Activated naive CD4-positive, alpha-beta T cell treated with anti-CD3 and anti-CD28 coated beads, Interleukin-2, amount 50 U/mL, for 16 hours (primary cell): ENCODE results near the gene SETBP1.
A peak's percentile ranks its signal among the peaks of the same experiment; 100 is the strongest.

Experiments
- DNase-seq: peaks from one replicate; pipeline ENCODE4 v3.0.0-alpha.2; 2020

Gene SETBP1

GRCh38 chr18:44680273-44681075 is at the start of gene SETBP1:
Gene SETBP1 (plus strand): TSS chr18:44680888. CDS start chr18:44701347, 20,459 bp downstream.
- DNase-seq, result peak; percentile 16

DNA sequence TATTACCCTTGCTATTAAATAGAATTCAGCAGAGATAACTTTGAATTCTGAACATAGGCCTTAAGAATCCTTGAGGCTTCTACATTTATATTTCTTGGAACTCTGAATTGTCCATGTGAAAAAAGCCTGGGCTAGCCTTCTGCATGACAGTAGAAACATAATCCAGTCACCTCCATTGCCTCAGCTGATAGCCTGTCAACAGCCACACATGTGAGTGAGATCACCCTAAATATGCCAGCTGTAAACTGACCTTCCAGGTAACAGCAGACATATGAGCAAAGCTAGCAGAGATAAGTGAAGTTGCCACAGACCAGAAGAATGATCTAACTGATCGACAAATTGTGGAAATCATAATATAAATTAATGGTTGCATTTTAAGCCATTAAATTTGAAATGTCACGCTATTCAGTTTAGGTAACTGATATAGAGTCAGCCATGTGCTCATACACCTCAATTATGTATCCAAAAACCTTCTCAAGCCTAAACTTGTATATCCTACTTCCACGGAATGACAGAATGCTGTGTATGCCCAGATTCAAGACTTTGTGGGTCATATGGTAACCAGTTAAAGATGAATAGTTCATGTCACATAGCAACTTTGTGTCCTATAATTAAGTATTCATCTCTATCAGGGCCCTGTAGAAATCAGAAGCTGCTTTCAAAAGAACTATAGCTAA is 48.1 kb upstream of the SETBP1 start:
- DNase-seq, result no peak

- DNase-seq, result no peak
Measured at GRCh38 chr18:44635546-44635945, 45.1 kb upstream of the SETBP1 start.

DNA sequence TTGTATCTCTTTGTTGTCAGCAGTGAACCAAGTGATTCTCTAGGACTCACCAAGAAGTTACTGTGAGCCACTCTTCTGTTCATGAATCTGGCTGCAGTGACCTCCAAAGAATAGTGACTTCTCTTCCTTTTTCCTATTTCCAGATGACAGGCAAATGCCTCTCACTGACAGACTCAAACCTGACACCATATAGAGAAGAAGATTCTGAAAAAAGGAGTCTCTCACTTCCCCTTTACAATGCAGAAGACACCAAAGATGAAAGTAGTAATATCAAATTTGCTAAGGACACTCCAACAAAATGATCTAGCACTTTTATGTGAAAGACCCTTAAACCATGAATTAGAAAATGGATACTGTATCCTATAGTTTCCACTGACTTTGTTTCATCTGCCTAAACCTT is 44.4 kb upstream of the SETBP1 start:
- DNase-seq, result no peak

DNA sequence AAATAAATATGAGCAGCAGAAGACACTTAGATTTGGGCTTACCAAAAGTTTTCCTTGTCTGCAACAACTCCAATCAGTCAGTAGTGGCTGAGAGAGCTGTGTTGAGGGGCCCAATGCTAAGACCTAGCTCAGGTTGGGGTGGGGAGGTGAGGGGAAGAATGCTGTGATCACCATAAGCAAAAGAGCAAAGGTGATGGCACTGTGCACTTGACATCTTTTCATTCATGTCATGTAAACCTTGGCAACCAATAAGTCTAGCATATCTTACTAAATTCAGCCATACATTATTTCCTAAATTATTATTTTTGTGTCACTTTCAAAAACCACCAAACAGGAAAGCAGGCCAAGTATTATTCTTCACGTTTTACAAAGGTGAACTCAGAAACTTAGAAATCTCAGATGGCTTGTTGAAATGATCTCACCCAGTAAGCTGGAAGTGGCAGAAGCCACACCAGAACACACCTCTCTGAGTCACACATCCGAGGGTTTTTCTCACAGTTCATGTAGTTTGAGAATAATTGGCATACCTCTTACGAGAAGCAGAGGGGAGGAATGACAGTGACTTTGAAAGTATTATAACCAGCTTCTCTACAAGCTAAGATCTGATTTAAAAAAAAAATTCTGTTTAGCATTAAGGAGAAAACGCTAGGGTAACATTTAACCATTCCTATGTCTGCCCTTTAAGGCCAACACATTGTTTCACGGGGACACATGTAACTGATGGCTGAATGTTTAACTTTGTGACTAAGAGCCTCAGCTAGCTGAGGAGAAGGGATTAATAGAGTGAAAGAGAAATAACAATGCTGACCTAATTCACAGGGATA is 43.3 kb upstream of the SETBP1 start:
- no peak for DNase-seq

- DNase-seq, result no peak
Measured at GRCh38 chr18:44638034-44638540, 42.6 kb upstream of the SETBP1 start.

- no peak for DNase-seq
Measured at GRCh38 chr18:44638811-44639210, 41.9 kb upstream of the SETBP1 start.

- DNase-seq, result no peak
Measured at GRCh38 chr18:44643004-44643403, 37.7 kb upstream of the SETBP1 start.

DNA sequence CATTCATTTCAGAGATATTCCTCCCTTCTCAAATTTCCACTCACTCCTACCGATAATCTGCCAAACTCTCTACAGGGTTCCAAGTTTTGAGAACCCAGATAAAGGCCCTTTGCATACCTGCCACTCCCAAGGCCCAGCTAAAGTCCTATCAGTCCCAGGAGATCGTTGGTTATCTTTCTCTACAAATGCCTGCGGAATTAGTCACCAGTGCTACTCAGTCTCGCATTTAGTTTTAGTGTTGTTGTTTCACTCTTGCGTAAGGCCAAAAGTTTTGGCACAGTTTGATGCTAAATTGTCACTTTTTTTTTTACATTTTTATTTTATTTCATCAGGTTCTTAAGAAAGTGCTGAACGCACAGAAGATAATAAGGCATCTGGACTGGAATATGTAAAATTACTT is 29.2 kb upstream of the SETBP1 start:
- DNase-seq, result no peak

DNA sequence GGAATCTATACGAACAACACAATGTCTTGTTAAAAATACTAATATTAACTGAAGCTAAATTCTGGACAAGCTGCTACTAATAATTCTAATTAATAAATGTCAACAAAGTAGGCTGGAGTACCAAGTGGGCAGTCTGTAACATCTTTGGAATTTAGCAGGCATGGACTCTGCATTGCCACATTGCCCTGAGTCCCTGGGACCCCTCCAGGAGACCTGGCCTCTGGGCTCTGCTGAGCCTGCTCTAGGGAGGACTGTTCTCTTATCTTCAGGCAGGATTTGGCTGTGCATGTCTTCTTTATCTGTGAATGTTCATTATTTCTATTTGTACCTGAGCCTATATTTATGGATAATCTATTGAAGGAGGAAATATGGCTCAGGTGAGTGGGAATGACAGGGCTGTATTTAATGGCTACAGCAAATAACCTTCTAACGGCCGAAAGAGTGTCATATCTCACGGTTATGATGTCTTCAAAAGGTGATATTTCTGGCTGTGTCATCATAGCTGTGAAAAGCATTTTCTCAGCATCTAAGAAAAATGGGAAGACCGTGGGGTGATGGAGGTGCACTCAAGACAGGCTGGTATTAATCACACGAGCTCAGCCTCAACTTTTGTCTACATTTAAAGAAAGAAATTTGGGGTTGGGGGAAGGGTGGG is 28.6 kb upstream of the SETBP1 start:
- no peak for DNase-seq

DNA sequence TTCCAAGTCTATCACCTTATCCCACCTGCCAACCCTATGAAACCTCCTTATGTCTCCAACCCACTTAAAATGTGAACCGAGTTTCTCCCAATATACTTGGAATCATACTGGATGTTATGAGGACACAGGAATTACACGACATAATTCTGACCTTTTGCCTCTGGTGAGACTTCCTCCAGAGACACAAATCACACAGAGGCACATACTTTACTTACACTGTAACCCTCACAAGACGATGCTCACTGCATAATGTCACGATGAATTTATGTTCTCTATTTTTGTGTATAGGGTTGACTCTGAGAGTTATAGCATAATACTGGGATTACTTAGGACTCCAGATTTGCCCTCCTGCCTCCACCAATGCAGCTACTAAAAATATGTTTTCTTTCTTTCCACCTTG is 28.0 kb upstream of the SETBP1 start:
- DNase-seq, result no peak

- no peak for DNase-seq
Measured at GRCh38 chr18:44654573-44654972, 26.1 kb upstream of the SETBP1 start.

DNA sequence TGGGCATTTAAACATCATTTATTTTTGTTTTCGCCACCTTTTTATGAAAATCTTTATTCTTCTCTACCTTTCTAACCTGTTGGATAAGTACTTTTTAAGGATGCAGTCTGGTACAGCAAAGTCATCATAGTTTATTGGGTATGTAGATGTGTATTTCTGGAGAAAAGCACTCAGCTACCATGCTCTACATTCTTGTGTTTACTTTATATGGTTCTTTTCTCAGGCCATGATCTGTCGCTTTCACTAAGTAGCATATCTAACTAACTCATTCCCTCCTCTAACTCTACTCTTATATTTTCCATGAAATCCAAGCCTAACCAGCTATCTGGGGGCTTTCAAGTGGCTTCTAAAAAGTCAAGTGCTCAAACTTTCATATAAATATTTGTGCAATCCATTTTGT is 25.3 kb upstream of the SETBP1 start:
- no peak for DNase-seq

- DNase-seq, result no peak
Measured at GRCh38 chr18:44659771-44660170, 20.9 kb upstream of the SETBP1 start.

GRCh38 chr18:44668270-44668975 is 12.3 kb upstream of the SETBP1 start:
- DNase-seq, result no peak

DNA sequence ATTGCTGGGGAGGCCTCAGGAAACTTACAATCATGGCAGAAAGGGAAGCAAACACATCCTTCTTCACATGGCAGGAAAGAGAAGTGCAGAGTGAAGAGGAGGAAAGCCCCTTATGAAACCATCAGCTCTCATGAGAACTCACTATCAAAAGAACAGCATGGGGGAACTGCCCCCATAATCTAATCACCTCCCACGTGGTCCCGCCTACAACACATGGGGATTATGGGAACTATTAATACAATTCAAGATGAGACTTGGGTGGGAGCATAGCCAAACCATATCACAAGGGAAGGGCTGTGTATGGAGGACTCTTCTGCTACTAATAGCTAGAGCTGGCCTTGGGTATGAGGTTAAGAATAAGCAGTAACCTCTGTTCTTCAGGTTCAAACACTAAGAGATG is 8.8 kb upstream of the SETBP1 start:
- DNase-seq, result no peak

DNA sequence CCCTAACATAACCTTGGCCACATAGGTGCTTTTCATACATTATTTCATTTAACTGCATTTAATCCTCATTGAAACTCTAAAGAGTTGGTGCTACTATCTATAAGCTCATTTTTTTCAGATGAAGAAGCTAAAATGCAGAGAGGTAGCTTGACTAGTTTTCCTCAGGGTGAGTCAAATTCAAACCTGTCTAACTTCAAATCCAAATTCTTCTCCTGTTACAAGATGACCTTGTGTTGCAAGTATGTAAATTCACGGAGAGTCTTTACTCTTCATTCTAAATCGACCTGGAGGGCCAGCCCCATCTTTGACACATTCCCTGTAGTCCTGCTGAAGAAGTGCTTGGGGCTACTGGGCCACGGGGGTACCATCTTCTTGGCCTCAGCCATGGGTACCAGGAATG is 8.2 kb upstream of the SETBP1 start:
- no peak for DNase-seq

GRCh38 chr18:44673256-44673880 is 7.3 kb upstream of the SETBP1 start:
- DNase-seq, result no peak

DNA sequence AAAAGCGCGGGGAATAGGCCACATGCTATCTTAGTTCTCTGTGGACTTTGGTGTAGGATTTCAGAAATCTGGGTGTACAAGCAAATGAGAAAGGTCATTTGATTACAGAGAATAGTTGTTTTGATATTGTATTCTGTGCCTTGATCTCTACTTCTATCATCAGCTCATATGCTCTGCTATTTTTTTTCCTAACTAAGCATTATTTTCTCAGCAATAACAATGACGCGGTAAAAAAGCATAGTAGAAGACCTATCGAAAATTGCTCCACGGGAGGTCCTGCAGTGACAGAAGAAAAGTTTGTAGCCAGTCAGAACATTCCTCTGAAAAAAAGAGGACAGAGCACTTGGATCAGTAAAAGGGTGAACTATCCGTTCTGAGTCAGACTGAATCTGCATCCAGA is 2.8 kb upstream of the SETBP1 start:
- DNase-seq, result no peak

GRCh38 chr18:44678725-44679055 is 2.0 kb upstream of the SETBP1 start:
- no peak for DNase-seq

- DNase-seq, result peak; percentile 59
Measured at GRCh38 chr18:44679056-44679913, 1.4 kb upstream of the SETBP1 start.
